Left cardiac atrium (tissue), 4 donors: ENCODE data around the gene NR6A1. TPM values are rescaled to one million over a fixed set of nuclear protein-coding genes. Genes with fewer than 3 reads are reported as not detected.

Experiments
- ATAC-seq, 2 donors: fragments of 200-7000 bp; cut with Tn5 transposase; one replicate each; pipeline ENCODE4 v1.9.1; 2020; ENCODE audit warnings: mild to moderate bottlenecking in 2 of 2, moderate library complexity in 2 of 2
- DNase-seq: peaks from one replicate; pipeline ENCODE4 v3.0.0-alpha.2; 2020
- intact Hi-C, 2 donors: fragments of 100-400 bp; cut with DNase I; formaldehyde crosslinking; loops; one replicate each; pipeline versions ENCODE4 v1.14.1 to v1.15.1; 2022 to 2023
- microRNA-seq, 2 donors: library from miRNA; unstranded; fragments of <30 nt; microRNA quantifications; one replicate each; pipeline ENCODE4 v1.2.0, GENCODE V29; 2020
- total RNA-seq, 2 donors: library from RNA; stranded (reverse); fragmentation: NEBNext Ultra II Directional; extraction: Animal tissue kit (Norgen Biotek cat#: 25700); gene quantifications; one replicate each; pipeline ENCODE4 v1.2.1, GENCODE V29; 2021
- donor health status: DM: no; HTN: yes; CAD: no.
- donor health status: DM: no; HTN: yes; CAD: no; lungs with severe emphysema.
- donor health status: DM: yes; HTN: yes; CAD: no.
- donor health status: Dilated cardiomyopathy.

Gene NR6A1
- total RNA-seq, 2 donors from 2014 or later, result 1.2 to 1.3 TPM

- DNase-seq (no peak), ATAC-seq (no peak)
- intact Hi-C loops, result no loop called here
These were observed 293.3 kb downstream of the NR6A1 start for GRCh38 chr9:124477648-124478285.

- no peak for ATAC-seq
- DNase-seq, result no peak
- intact Hi-C loops, result no loop called here
These were observed 293.9 kb downstream of the NR6A1 start for GRCh38 chr9:124477211-124477647.

GRCh38 chr9:124475868-124476690 lies 295.0 kb downstream of the NR6A1 start:
- ATAC-seq, result no peak
- DNase-seq, result no peak
- intact Hi-C loops, result no loop called here

DNA sequence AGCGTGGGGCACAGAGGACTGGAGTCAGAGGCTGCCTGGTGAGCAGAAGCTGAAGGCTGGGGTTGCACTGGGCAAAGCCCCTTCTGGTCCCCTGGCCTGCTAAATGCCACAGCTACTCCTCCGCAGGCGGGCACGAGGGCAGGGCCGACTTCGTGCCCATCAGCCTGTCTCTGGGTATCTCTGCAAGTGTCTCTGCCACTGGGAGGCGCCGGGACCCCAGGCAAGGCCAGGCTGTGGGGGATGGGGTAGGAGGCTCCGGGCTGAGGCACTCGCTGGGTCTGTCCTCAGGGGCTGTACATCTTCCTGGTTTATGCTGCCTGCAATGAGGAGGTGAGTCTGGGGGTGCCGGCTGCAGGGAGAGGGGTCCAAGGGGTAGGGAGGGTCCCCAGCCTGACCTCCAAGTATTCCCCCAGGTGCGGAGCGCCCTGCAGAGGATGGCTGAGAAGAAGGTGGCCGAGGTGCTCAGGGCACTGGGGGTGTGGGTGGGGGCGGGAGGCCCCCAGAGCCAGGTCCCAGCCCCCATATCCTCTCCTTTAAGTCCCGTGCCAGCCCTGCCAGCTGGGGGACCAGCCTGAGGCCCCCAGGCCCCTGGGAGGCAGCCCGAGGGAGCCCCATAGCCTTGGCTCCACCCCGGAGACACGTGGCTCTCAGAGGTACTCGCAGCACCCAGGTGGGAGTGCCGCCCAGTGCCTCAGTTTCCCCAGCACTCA lies 295.8 kb downstream of the NR6A1 start:
- intact Hi-C loops, result no loop called here
- ATAC-seq (no peak), DNase-seq (no peak)

- ATAC-seq (no peak), DNase-seq (no peak)
- intact Hi-C loops, result no loop called here
These were observed 297.0 kb downstream of the NR6A1 start for GRCh38 chr9:124474151-124474550.

DNA sequence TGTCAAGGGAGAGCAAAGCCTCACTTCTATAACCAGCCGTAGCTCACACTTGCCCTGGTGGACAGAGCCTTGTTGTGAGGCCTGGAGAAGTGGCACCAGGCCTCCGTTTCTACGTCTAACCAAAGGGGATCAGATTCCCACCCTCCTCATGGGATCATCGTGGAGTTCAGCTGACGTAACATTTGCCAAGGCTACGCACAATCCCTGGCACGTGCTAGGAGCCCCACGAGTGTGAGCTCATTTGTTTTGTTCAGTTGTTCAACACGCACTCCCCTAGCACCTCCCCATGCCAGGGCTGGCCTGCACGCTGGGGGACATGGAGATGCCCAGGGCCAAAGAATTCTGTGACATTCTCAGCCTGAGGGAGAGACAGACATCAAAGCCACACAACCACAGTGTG lies 297.8 kb downstream of the NR6A1 start:
- intact Hi-C loops, result no loop called here
- ATAC-seq (no peak), DNase-seq (no peak)

GRCh38 chr9:124472770-124473169 lies 298.3 kb downstream of the NR6A1 start:
- ATAC-seq (no peak), DNase-seq (no peak)
- intact Hi-C loops, result no loop called here

GRCh38 chr9:124471761-124472160 lies 299.4 kb downstream of the NR6A1 start:
- ATAC-seq (no peak), DNase-seq (no peak)

GRCh38 chr9:124470726-124471125 lies 300.4 kb downstream of the NR6A1 start:
- ATAC-seq (no peak), DNase-seq (no peak)
- intact Hi-C loops, result no loop called here

More at GRCh38 chr9:124471761-124472160, 299.4 kb downstream of the NR6A1 start:
- intact Hi-C loops, result no loop called here

DNA sequence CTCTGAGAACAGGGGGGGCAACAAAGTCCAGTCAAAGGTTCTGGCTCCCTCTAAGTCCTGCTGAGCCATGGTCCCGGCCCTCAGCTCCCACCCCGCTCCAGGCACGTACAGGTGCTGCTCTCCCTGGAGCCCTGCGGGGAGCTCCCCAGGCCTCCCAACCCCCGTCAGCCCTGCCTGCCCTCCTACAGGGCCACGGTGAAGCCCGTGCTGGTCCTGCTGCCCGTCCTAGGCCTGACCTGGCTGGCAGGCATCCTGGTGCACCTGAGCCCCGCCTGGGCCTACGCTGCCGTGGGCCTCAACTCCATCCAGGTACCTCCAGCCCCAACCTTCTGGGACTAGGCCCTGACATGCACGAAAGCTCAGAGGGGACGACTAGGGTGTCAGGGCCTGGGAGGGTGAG lies 300.8 kb downstream of the NR6A1 start:
- intact Hi-C loops, result no loop called here
- ATAC-seq (no peak), DNase-seq (no peak)

GRCh38 chr9:124469011-124469832 lies 301.9 kb downstream of the NR6A1 start:
- intact Hi-C loops, result no loop called here
- no peak for ATAC-seq
- no peak for DNase-seq

- ATAC-seq (no peak), DNase-seq (no peak)
- intact Hi-C loops, result no loop called here
These were observed 302.9 kb downstream of the NR6A1 start for GRCh38 chr9:124468061-124468740.

- intact Hi-C loops, result no loop called here
- DNase-seq (no peak), ATAC-seq (no peak)
These were observed 303.6 kb downstream of the NR6A1 start for GRCh38 chr9:124467410-124468060.

Small RNAs within 50 kb of the gene (microRNA-seq; reads per million reads assigned to microRNA genes)
- 257 to 364 reads per million in 2 donors for gene MIR181A2
- gene MIR181B2, result 178 to 348 reads per million in 2 donors

Other genes with a start within 250 kb of the NR6A1 start
- gene OLFML2A, start 5.8 kb upstream of the NR6A1 start, total RNA-seq, result 10 to 100 TPM; 19.4 to 24.6 TPM
- not detected for gene WDR38, start 82.1 kb upstream of the NR6A1 start, total RNA-seq
- 100 to 1,000 TPM; 814 to 826 TPM for gene RPL35, start 90.6 kb upstream of the NR6A1 start, total RNA-seq
- 10 to 100 TPM; 31.3 to 41.6 TPM for gene ARPC5L, start 90.8 kb upstream of the NR6A1 start, total RNA-seq
- 10 to 100 TPM; 17.8 to 18.9 TPM for gene GOLGA1, start 169.8 kb upstream of the NR6A1 start, total RNA-seq